HG02763 (cell line): ENCODE data around the gene TXNRD1.
"Not testable (repeated sequence)": the region's sequence is repeated elsewhere in the genome, so short reads cannot be mapped to it uniquely, and the experiment has no call there.

Experiments
- ATAC-seq: cut with Tn5 transposase; IDR thresholded peaks from one replicate; pipeline ENCODE4 v1.9.1; 2021; ENCODE audit warnings: mild to moderate bottlenecking, moderate library complexity; ENCODE audit not compliant: unreplicated experiment

The TXNRD1 gene

DNA sequence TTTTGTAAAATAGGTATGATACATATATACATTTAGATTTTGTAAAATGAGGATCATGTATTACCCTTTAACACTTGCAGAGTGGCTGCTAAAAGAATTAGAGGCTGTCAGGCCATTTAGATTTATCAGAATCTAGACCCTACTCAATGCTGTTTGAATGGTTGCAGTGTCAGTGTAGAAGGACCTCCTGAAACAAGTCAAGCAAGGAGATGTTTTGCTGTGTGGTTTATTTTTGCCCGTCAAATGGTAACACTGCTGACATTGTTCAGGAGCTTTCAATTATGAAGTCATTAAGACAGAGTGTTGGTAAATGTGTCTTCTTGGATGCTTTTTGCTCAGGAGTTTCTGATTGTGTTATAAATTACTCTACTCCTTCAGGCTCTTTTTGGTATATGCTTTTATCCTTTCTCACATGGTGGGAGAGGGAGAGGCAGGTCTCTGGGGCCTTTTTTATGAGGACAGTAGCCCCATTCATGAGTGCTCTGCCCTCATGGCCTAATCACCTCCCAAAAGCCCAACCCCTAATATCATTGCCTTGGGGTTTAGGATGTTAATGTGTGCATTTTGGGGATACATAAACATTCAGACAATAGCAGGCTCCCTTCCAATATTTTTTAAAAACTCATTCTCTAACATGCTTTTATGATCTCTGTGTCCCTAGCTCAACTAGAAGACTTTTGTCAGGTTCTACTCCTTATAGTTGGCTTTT lies 104.5 kb downstream of the TXNRD1 start:
- no peak for ATAC-seq

DNA sequence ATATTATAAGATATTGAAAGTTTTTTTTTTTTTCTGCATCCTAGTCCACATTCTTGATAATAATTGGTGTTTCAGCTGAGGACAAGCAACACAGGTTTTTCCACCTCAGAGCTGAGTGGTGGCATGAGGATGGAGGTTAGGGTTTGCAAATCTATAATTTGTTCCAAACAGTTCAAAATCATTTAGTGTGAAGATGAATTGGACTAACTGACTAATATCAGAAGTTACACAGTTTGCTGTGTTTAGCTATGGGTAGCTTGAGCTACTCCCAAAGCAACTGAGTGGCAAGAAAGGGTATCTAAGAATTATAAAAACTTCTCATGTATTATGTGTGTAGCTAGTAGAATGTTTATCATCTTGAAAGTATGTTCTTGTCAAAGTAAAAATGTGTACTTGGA lies 105.0 kb downstream of the TXNRD1 start:
- ATAC-seq, result no peak

DNA sequence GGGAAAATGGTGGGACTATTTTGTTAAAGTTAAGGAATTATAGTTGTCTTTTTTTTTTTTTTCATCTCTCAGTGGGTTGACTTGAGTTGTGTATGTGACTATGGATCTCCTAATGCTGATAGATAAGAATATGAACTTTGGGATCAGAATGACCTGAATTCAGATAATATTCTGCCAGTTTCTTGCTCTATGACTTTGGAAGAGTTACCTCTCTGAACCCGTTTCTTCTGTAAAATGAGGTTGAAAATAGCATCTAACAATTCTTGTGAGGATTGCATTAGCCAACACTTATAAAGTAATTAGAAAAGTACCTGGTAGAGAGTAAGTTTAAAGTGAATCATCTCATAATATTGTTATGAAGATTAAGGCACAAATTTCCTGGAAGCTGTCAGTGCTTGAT lies 106.4 kb downstream of the TXNRD1 start:
- ATAC-seq, result no peak

DNA sequence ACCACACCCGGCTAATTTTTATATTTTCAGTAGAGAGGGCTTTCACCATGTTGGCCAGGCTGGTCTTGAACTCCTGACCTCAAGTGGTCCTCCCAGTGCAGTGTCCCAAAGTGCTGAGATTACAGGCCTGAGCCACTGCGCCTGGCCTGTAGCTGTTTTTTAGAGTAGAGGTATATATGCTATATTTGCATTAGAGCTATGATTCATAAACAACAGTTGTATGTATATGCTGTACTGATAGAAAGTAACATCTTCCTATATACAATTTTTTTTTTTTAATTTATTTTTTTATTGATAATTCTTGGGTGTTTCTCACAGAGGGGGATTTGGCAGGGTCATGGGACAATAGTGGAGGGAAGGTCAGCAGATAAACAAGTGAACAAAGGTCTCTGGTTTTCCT lies 107.0 kb downstream of the TXNRD1 start:
- not testable (repeated sequence) for ATAC-seq

DNA sequence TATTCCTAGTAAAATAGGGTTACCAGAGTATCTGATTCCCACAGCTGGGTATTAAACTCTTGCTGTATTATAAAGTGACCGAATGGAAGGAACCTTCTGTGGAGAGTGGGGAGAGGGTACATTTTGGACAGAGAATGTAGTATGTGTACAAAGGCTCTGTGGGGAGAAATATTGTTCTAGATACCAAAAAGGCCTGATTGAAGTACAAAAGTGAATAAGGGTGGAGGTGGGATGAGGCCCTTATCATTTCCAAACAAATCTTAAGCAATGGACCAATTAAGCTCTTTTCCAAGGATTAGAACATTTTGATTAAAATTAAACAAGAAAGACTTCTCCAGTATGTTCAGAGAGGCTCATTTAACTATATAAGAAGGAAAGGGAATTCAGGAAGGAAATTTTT lies 108.3 kb downstream of the TXNRD1 start:
- ATAC-seq, result no peak

DNA sequence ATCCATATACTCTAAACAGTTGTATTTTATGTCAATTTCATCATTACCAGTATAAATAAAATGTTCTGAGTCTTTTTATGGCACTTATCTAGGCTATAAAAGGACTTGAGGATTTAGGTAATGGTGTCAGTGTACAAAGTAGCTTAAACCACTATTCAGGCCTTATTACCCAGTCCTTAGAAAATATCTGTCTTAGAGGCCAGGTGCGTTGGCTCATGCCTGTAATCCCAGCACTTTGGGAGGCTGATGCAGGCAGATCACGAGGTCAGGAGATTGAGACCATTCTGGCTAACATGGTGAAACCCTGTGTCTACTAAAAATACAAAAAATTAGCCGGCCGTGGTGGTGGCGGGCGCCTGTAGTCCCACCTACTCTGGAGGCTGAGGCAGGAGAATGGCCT lies 112.7 kb downstream of the TXNRD1 start:
- ATAC-seq, result not testable (repeated sequence)

DNA sequence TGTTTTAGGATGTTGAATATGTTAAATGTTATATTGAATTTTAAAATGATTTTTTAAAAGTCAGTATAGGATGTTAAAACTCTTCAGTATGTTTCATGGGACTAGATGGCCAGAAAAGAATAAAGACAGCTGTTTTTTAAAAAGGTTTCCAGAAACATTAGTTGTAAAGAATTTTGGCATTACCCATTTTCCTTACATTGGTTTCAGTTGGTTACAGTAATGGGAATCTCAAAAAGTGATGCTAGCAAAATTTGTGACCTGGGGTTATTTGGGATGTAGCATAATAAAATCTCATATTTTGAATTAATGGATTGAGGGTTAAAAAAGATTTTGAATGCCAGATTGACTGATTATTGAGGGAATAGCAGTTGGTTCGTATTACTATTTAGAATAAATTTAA lies 113.2 kb downstream of the TXNRD1 start:
- ATAC-seq, result no peak

DNA sequence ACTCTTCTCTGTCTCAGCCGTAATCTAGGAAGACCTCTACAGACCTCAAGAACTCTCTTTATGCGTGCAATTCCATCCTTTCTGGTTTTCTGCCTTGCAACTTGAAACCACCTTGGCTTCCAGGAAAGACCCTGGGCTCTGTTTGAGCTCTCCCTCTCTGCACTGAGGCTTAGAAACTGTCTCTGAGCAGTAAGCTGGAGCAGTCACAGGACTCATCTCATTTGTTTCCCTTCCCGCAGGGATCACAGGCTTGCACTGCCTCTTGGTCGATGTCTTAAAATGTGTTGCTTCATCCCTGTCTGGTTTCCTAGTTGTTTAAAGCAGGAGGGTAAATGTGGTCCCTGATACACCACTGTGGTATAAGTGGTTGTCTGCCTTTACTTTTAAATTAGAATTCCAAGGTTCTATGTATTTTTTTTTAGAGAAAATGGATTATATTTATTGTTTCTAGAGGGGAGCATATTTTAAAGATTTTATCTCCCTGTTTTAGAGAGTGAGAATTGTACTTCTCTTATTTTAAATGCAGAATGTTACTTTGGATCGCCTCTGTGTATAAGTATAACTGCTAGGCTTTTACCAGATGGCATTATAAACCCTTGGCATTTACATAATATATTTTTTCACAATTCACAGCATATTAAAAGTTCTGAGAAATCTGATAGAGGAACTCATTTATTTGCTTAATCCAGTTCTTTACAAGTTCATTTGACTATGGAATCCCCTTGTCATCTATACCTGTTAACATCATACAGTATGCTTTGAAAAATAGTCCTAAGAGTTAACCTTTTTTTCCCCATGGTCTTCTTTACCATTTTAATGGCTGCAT lies 114.3 kb downstream of the TXNRD1 start:
- no peak for ATAC-seq

DNA sequence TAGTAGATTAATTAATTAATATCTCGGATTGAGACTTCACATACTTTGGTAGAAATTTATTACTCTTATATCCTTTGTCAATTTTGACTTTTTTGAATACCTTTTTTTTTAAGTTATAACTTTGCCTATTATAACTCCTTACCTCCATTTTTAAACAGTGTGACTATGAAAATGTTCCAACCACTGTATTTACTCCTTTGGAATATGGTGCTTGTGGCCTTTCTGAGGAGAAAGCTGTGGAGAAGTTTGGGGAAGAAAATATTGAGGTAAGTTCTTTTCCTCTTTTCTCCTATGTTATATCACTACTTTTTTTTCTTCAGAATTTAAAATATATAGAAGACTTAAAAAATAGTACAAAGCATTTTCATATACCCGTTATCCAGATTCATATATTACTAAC lies 115.8 kb downstream of the TXNRD1 start:
- no peak for ATAC-seq

DNA sequence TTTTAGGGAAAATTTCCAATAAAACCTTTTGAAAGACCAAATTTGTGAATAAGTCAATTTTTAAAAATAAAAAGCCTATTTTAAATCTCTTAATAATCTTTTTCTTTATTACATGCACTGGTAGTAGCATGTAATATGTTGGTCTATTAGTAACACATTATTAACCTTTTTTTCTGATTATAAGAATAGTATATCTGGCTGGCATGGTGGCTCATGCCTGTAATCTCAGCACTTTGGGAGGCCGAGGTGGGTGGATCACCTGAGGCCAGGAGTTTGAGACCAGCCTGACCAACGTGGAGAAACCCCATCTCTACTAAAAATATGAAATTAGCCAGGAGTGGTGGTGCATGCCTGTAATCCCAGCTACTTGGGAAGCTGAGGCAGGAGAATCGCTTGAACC lies 116.7 kb downstream of the TXNRD1 start:
- not testable (repeated sequence) for ATAC-seq

DNA sequence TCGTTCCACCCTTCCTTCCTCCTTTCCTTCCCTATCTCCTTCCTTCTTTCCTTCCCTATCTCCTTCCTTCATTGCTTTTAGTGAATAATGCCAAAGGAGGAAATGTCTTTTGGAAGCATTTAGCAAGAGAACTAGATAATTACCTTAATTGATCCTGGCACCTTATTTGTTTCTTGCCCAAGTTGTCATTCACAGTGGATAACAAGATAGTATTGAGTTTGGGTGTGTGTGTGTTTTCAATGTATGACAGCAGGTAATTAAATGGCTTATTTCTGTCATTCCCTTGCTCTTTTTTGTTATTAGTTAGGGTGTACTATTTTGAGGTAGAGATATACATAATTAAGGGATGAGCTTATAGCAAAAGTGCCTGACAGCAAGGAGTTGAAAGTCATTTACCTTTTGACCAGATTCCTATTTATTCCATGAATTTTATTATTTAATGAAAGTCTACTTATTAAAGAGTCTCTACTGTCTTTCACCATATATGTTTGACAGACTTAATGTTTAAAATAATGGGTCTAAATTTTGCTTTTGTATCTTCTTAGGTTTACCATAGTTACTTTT lies 118.2 kb downstream of the TXNRD1 start:
- ATAC-seq, result no peak

DNA sequence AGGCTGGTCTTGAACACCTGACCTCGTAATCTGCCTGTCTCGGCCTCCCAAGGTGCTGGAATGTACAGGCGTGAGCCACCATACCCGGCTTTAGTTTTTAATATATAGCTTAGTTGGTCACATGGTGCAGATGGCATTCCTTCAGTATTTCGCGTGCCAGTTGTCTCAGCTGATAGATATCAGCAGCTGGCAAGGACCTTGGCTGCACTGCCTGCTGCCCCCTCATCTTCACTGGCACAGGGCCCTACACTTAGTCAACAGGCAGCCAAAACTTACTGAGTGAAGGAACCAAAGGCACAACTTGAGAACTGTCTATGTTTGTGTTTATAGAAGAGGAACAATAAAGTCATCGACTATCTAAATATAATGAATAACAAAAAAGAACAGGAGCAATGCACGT lies 119.0 kb downstream of the TXNRD1 start:
- no peak for ATAC-seq

DNA sequence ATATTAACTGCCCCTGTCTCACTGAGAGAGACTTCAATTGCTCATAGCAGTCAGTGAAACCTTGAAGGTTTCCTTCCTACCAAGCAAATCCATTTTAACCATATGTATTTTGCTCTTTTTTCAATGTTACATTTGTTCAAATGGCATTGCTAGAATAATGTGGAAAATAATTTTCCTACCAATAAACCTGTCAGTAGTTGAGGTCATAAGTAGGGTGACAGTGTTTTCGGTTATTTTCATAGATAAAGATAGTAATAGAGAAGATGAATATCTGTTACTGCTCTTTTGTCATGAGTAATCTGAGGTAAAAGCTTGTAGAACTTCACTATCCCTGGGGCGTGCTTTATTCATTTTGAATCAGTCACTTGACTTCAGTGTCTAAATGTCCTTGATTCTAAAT lies 120.5 kb downstream of the TXNRD1 start:
- ATAC-seq, result no peak

DNA sequence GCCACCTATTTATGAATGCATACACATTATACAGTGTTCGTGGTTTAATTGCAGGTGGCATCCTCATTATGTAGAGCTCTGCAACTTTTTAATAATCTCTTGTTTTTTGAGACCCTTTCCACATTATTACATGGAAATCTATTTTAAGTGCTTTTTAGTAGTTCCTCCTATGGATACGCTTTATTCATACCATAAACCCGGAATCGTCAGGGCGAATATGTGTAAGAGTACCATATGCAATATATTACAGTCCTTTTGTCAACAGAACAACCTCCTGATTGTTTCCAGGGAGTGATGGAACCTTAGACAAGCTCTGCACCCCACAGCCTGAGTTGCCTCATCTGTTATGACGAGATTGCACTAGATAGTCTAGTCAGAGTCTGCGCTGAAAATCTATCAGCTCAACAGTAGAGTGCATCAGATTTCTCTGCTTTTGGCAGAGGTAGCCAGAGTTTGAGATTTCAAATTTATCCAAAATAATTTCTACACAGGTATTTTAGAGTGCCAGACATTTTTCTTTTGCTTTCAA lies 121.5 kb downstream of the TXNRD1 start:
- no peak for ATAC-seq

DNA sequence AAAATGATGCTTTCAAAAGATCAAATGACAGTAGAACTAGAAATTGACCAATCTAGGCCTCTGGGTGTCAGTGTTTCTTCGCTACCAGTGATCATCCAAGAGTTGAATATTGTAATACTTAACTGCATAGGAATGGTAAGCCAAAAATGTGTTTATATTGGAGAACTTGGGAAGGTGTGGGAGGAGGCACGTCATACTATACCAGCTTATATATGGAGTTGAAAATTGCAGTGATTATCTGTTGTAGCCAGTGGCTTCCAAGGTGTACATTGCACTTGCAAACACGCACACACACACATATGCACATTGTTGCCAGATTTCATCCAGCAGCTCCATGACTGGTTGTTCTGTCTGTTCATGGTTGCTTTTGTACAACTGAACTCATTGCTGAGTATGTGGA lies 124.1 kb downstream of the TXNRD1 start:
- ATAC-seq, result no peak

DNA sequence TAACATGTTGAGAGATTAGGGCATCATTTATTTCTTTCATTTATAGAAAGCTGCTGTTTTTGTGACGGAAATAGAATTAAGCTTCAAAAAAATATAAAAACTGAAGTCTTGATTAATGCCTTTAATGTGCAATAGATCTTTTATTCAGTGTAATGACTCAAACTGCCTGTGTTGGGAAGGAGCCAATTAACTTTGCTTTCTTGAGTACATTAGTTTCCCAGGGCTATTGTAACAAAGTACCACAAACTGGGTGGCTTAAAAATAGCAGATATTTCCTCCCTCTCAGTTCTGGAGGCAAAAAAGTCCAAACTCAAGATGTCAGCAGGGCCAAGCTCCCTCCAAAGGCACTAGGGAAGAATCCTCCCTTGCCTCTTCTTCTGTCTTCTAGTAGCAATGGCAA lies 124.6 kb downstream of the TXNRD1 start:
- ATAC-seq, result no peak

DNA sequence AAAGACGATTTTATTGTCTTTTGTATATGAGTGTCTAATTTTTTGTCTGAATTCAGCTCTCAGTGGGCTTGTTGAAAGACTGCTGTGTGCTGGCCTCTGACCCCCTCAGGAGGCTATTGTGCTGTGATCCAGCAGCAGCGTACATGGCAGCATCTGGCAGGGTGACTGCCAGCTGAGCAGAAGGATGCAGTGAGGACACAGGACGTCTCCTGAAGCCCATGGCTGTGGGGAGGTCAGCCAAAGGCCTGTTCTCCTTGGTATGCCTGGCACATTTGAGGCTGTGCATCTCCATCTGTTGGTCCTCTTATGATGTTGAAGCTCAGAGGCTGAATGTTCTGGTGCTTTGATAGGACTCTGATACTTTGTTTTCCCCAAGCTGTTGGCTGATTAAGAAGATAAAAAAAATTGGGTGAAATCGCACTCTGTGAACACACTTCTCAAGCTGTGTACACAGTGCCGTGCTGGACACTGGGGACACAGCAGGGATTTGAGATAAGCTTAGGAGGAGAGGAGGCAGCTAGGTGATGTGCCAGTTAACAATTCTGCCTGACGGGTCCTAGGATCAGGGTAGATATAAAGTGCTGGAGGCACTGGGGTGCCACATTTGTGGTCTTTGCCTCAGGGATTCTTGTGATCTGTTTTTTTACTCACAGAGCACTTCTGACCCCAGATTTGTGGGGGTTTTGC lies 125.5 kb downstream of the TXNRD1 start:
- no peak for ATAC-seq

DNA sequence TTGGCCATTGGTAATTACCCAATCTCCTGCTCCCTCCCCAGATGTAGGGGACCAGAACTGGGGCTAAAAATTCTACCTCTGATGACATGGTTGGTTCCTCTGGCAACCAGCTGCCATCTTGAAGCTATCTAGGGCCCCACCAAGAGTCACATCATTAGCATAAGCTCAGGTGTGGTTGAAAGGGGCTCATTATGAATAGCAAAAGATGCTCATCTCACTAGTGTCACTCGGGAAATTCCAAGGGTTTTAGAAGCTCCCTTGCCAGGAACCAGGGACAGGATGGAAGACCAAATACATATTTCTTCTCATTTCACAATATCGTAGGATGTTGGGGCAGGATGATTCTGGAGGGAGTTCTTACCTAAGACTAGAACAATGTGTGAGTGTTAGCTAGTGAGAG lies 126.6 kb downstream of the TXNRD1 start:
- no peak for ATAC-seq

DNA sequence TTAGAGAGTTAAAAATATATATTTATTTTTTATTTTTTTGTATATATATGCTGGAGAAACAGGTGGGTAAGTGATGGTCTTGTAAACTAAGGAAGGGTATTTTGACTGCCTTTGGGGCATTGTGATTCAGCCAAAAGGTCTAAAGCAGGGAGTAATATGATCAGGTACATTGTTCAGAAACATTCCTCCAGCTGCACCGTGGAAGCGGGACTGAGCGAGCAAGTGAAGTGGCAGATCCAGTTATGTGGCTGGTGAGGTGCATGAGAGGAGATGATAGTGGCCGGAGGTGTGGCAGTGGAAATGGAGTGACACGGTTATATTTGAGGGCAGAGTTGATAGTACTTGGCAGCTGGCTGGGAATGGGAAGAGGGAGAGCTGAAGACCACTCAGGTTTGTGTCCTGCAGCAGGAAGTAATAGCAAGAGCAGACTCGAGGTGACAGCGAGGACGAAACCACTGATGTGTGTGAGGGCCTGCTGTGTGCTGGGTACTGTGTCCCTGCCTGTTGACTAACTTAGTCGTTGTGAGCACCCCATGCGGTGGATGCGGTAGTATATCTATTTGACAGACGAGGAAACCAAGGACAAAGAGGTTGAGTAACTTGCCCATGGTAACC lies 127.2 kb downstream of the TXNRD1 start:
- ATAC-seq, result no peak

DNA sequence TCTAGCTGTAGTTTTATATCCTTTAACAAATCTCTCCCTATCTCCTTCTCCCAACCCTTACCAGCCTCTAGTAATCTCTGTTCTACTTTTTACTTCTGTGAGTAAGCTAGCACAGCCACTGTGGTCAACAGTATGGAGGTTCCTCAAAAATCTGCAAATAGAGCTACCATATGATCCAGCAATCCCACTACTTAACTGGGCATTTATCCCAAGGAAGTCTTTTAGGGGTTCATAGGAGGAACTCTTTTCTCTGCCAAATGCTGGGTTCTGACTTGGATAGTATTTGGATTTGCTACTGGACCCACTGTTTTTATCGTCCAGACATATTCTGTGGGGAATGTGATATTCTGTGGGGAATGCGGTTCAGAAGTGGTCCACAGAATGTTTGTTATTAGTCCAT lies 129.1 kb downstream of the TXNRD1 start:
- no peak for ATAC-seq
